Keratinocyte (primary cell): ENCODE measurements around the gene FIGNL1.

ENCODE experiments used
- CTCF ChIP-seq, 3 experiments: IDR thresholded peaks in 1 of 3; conservative IDR thresholded peaks in 1 of 3; optimal IDR thresholded peaks in 1 of 3; 2 replicates in 2 of 3; 3 replicates in 1 of 3; pipeline versions ENCODE3 to v1.5.1; 2011; ENCODE audit warnings: low read length in 3 of 3, mild to moderate bottlenecking in 3 of 3, moderate library complexity in 2 of 3, control low read depth in 1 of 3, inconsistent platforms in 1 of 3; ENCODE audit not compliant: insufficient read depth in 2 of 3; ENCODE audit errors: extremely low read depth in 1 of 3
- EZH2 ChIP-seq: IDR thresholded peaks from one replicate; pipeline ENCODE4 v1.6.1; 2012; ENCODE audit warnings: inconsistent platforms, mild to moderate bottlenecking, low read length, moderate library complexity

GRCh38 chr7:50426280-50427045 lies 23.7 kb downstream of the FIGNL1 start:
- TF ChIP-seq CTCF (optimal IDR thresholded peaks at IDR 0.05 in 1 of 3, IDR thresholded peaks at IDR 0.05 in 1 of 3, conservative IDR thresholded peaks at IDR 0.05 in 1 of 3; ENCODE audit: extremely low read depth in 1 of 3, insufficient read depth in 2 of 3, low read length in 3 of 3) (no peak), EZH2 (no peak)
